Loucy (cell line): ENCODE data around the gene BBX.
A peak's percentile ranks its signal among the peaks of the same experiment; 100 is the strongest.

ENCODE experiments used
- H2AFZ ChIP-seq: fragments of 200-600 bp; sonication (generic); 2 replicates; pipeline ENCODE4 v1.6.0; 2016; ENCODE audit warnings: antibody characterized with exemption, mild to moderate bottlenecking, low read length, moderate library complexity
- H3F3A ChIP-seq: fragments of 200-600 bp; 2 replicates; pipeline ENCODE4 v1.6.0; 2016; ENCODE audit warnings: antibody characterized with exemption, low read depth, mild to moderate bottlenecking
- H3K27me3 ChIP-seq: fragments of 200-600 bp; sonication (generic); 2 replicates; pipeline ENCODE4 v1.6.1; 2014; ENCODE audit warnings: low read length, mild to moderate bottlenecking; ENCODE audit not compliant: insufficient read depth, poor library complexity, severe bottlenecking
- H3K36me3 ChIP-seq: fragments of 200-600 bp; sonication (generic); 2 replicates; pipeline ENCODE4 v1.6.1; 2016; ENCODE audit warnings: low read length; ENCODE audit not compliant: insufficient read depth
- H3K4me1 ChIP-seq: fragments of 200-600 bp; sonication (generic); 2 replicates; pipeline ENCODE4 v1.5.1; 2014; ENCODE audit warnings: low read length, mild to moderate bottlenecking; ENCODE audit not compliant: insufficient read depth, poor library complexity, severe bottlenecking
- H3K4me2 ChIP-seq: fragments of 200-600 bp; sonication (generic); 2 replicates; pipeline ENCODE4 v1.6.0; 2014; ENCODE audit warnings: antibody characterized with exemption, low read length, low read depth, mild to moderate bottlenecking; ENCODE audit not compliant: poor library complexity, severe bottlenecking
- H3K4me3 ChIP-seq: fragments of 200-600 bp; sonication (generic); 2 replicates; pipeline ENCODE4 v1.5.1; 2014; ENCODE audit warnings: low read length, mild to moderate bottlenecking, mixed read lengths; ENCODE audit not compliant: poor library complexity, severe bottlenecking
- H3K79me2 ChIP-seq: fragments of 200-600 bp; sonication (generic); 2 replicates; pipeline ENCODE4 v1.6.1; 2014; ENCODE audit warnings: low read length; ENCODE audit not compliant: insufficient read depth
- H3K9ac ChIP-seq: fragments of 200-600 bp; sonication (generic); 2 replicates; pipeline ENCODE4 v1.6.0; 2014; ENCODE audit warnings: mild to moderate bottlenecking, low read depth, low read length, moderate library complexity; ENCODE audit not compliant: poor library complexity, severe bottlenecking
- H3K9me2 ChIP-seq: fragments of 200-600 bp; sonication (generic); replicated peaks from 2 replicates; pipeline ENCODE4 v1.6.1; 2016; ENCODE audit warnings: low read depth, low read length, mixed read lengths
- H3K9me3 ChIP-seq: fragments of 200-600 bp; sonication (generic); 2 replicates; pipeline ENCODE4 v1.6.1; 2014; ENCODE audit warnings: mild to moderate bottlenecking, antibody characterized with exemption, low read length, low read depth; ENCODE audit not compliant: insufficient read depth
- H4K20me1 ChIP-seq: fragments of 200-600 bp; sonication (generic); 2 replicates; pipeline ENCODE4 v1.6.0; 2014; ENCODE audit warnings: antibody characterized with exemption, low read length, mild to moderate bottlenecking; ENCODE audit not compliant: insufficient read depth, poor library complexity, severe bottlenecking
- CTCF ChIP-seq: fragments of 200-600 bp; sonication (generic); conservative IDR thresholded peaks from 2 replicates; pipeline ENCODE4 v1.5.1; 2014; ENCODE audit warnings: mild to moderate bottlenecking, antibody characterized with exemption, low read length
- EZH2phosphoT487 ChIP-seq: fragments of 200-600 bp; IDR thresholded peaks from 2 replicates; pipeline ENCODE4 v1.6.1; 2018; ENCODE audit warnings: antibody characterized with exemption, mild to moderate bottlenecking, moderate library complexity, borderline replicate concordance

The BBX gene

GRCh38 chr3:107662586-107662985 lies 139.8 kb downstream of the BBX start:
- Histone ChIP-seq H3K9me2 (no peaks in the 10 kb centered on the region), H3K27me3 (no peaks in the 10 kb centered on the region), H4K20me1 (peaks cover 13% of the 10 kb centered on the region), H2AFZ (no peak overlapping the region), H3K9ac (no peak overlapping the region), H3K4me1 (no peaks in the 10 kb centered on the region), H3K4me2 (no peak overlapping the region), H3K79me2 (peaks cover 21% of the 10 kb centered on the region; the same call in 1 of the 2 replicates), H3K36me3 (peaks cover 5% of the 10 kb centered on the region; the same call in 1 of the 2 replicates), H3F3A (no peaks in the 10 kb centered on the region), H3K4me3 (no peak overlapping the region), H3K9me3 (no peaks in the 10 kb centered on the region)
- TF ChIP-seq EZH2phosphoT487 = no peak

- TF ChIP-seq CTCF (no peak), EZH2phosphoT487 (no peak)
These were observed 140.5 kb downstream of the BBX start for GRCh38 chr3:107663266-107663665.

GRCh38 chr3:107664614-107665013 lies 141.9 kb downstream of the BBX start:
- Histone ChIP-seq H3K27me3 (no peaks in the 10 kb centered on the region), H4K20me1 (peaks cover 13% of the 10 kb centered on the region), H3K4me1 (peaks cover 3% of the 10 kb centered on the region), H3K79me2 (peaks cover 36% of the 10 kb centered on the region; the same call in 1 of the 2 replicates), H3K4me3 (no peak overlapping the region), H2AFZ (no peak overlapping the region), H3F3A (no peaks in the 10 kb centered on the region), H3K9ac (no peak overlapping the region), H3K9me2 (no peaks in the 10 kb centered on the region), H3K9me3 (no peaks in the 10 kb centered on the region), H3K4me2 (no peak overlapping the region), H3K36me3 (peaks cover 3% of the 10 kb centered on the region; the same call in 1 of the 2 replicates)
- no peak for TF ChIP-seq EZH2phosphoT487
- peak; percentile 31 for TF ChIP-seq CTCF

More at GRCh38 chr3:107663266-107663665, 140.5 kb downstream of the BBX start:
- Histone ChIP-seq H4K20me1 (peaks cover 13% of the 10 kb centered on the region), H3K4me2 (no peak overlapping the region), H3F3A (no peaks in the 10 kb centered on the region), H3K9ac (no peak overlapping the region), H2AFZ (no peak overlapping the region), H3K9me2 (no peaks in the 10 kb centered on the region), H3K4me3 (no peak overlapping the region), H3K9me3 (no peaks in the 10 kb centered on the region), H3K79me2 (peaks cover 26% of the 10 kb centered on the region; the same call in 1 of the 2 replicates), H3K36me3 (peaks cover 5% of the 10 kb centered on the region; the same call in 1 of the 2 replicates), H3K4me1 (peaks cover 3% of the 10 kb centered on the region), H3K27me3 (no peaks in the 10 kb centered on the region)

GRCh38 chr3:107665351-107665750 lies 142.6 kb downstream of the BBX start:
- H3K4me2 ChIP-seq = no peak overlapping the region
- no peak for TF ChIP-seq CTCF
- TF ChIP-seq EZH2phosphoT487 = no peak
- H3F3A ChIP-seq = no peaks in the 10 kb centered on the region
- H3K4me1 ChIP-seq = peaks cover 3% of the 10 kb centered on the region
- no peak overlapping the region for H3K4me3 ChIP-seq
- H3K9ac ChIP-seq = no peak overlapping the region
- H3K79me2 ChIP-seq = peaks cover 37% of the 10 kb centered on the region; the same call in 1 of the 2 replicates
- H3K9me3 ChIP-seq = no peaks in the 10 kb centered on the region
- peaks cover 9% of the 10 kb centered on the region for H4K20me1 ChIP-seq
- no peaks in the 10 kb centered on the region for H3K9me2 ChIP-seq
- no peaks in the 10 kb centered on the region for H3K27me3 ChIP-seq
- H2AFZ ChIP-seq = no peak overlapping the region
- H3K36me3 ChIP-seq = no peaks in the 10 kb centered on the region
